NCI-H446 (cell line): ENCODE results near the gene LIN37.

ENCODE experiments used
- DNase-seq, 2 experiments: peaks; one replicate each; lab custom pipeline; 2025; lab: John Stamatoyannopoulos, UW

Gene LIN37

GRCh38 chr19:35775046-35775297 is 26.6 kb downstream of the LIN37 start:
- no peak for DNase-seq

GRCh38 chr19:35775298-35776101 is 27.1 kb downstream of the LIN37 start, which contains the start of gene ARHGAP33:
Gene ARHGAP33 (plus strand): TSS chr19:35775564. CDS start chr19:35775659, 95 bp downstream.
- DNase-seq, result peak; percentile 96 to 100

- DNase-seq, result no peak
Measured at GRCh38 chr19:35776102-35776788, 27.9 kb downstream of the LIN37 start.

- DNase-seq, result no peak
Measured at GRCh38 chr19:35777086-35777841, 28.9 kb downstream of the LIN37 start.

GRCh38 chr19:35777961-35778360 is 29.6 kb downstream of the LIN37 start:
- DNase-seq, result no peak

GRCh38 chr19:35779033-35779432 is 30.7 kb downstream of the LIN37 start:
- DNase-seq, result no peak

- DNase-seq, result no peak
Measured at GRCh38 chr19:35780058-35780457, 31.7 kb downstream of the LIN37 start.

GRCh38 chr19:35780717-35781116 is 32.3 kb downstream of the LIN37 start:
- no peak for DNase-seq

- no peak for DNase-seq
Measured at GRCh38 chr19:35781650-35782049, 33.3 kb downstream of the LIN37 start.

- DNase-seq, result no peak
Measured at GRCh38 chr19:35782589-35782988, 34.2 kb downstream of the LIN37 start.

GRCh38 chr19:35783469-35784434 is 35.4 kb downstream of the LIN37 start:
- DNase-seq, result no peak

GRCh38 chr19:35784503-35785338 is 36.3 kb downstream of the LIN37 start:
- DNase-seq, result no peak

- no peak for DNase-seq
Measured at GRCh38 chr19:35785339-35785627, 36.9 kb downstream of the LIN37 start.

GRCh38 chr19:35786299-35787160 is 38.2 kb downstream of the LIN37 start:
- DNase-seq, result no peak

GRCh38 chr19:35787227-35787799 is 38.9 kb downstream of the LIN37 start:
- no peak for DNase-seq

- DNase-seq, result no peak
Measured at GRCh38 chr19:35788205-35788960, 40.0 kb downstream of the LIN37 start.

- DNase-seq, result no peak
Measured at GRCh38 chr19:35789195-35789977, 41.0 kb downstream of the LIN37 start.
